H9 (cell line): ENCODE measurements around the gene AIFM2. TPM values are rescaled to one million over a fixed set of nuclear protein-coding genes. Genes with fewer than 3 reads are reported as not detected.

Source experiments
- DNase-seq: peaks from one replicate; pipeline ENCODE4 v3.0.0-alpha.2; 2017
- H2AFZ ChIP-seq: one replicate; pipeline ENCODE4 v1.6.1; 2013; ENCODE audit warnings: mild to moderate bottlenecking, low read length, control low read depth, moderate library complexity
- H2AK5ac ChIP-seq: 2 replicates; pipeline ENCODE4 v1.6.1; 2013; ENCODE audit warnings: low read length, control low read depth, mixed read lengths; ENCODE audit not compliant: insufficient read length
- H2BK120ac ChIP-seq: one replicate; pipeline ENCODE4 v1.6.1; 2013; ENCODE audit warnings: low read depth, mild to moderate bottlenecking, low read length, control low read depth, inconsistent platforms; ENCODE audit not compliant: poor library complexity, severe bottlenecking
- H2BK12ac ChIP-seq: 2 replicates; pipeline ENCODE4 v1.6.1; 2013; ENCODE audit warnings: low read length, control low read depth, mixed read lengths, low read depth; ENCODE audit not compliant: insufficient read length
- H2BK15ac ChIP-seq: 2 replicates; pipeline ENCODE4 v1.6.1; 2013; ENCODE audit warnings: low read depth, low read length, control low read depth
- H2BK20ac ChIP-seq: one replicate; pipeline ENCODE4 v1.6.1; 2013; ENCODE audit warnings: low read depth, mild to moderate bottlenecking, low read length, control low read depth, inconsistent platforms; ENCODE audit not compliant: poor library complexity, severe bottlenecking
- H2BK5ac ChIP-seq: 2 replicates; pipeline ENCODE4 v1.6.1; 2013; ENCODE audit warnings: low read length, control low read depth, mixed read lengths; ENCODE audit not compliant: insufficient read length
- H3K14ac ChIP-seq: 2 replicates; pipeline ENCODE4 v1.6.1; 2013; ENCODE audit warnings: low read length, control low read depth; ENCODE audit not compliant: insufficient read depth
- H3K18ac ChIP-seq: 2 replicates; pipeline ENCODE4 v1.6.1; 2013; ENCODE audit warnings: low read depth, mild to moderate bottlenecking, mixed read lengths, low read length, control low read depth; ENCODE audit not compliant: insufficient read length
- H3K23ac ChIP-seq: 2 replicates; pipeline ENCODE4 v1.6.1; 2013; ENCODE audit warnings: low read length, control low read depth, mixed read lengths, low read depth; ENCODE audit not compliant: insufficient read length
- H3K23me2 ChIP-seq: 2 replicates; pipeline ENCODE4 v1.6.1; 2013; ENCODE audit warnings: low read depth, mild to moderate bottlenecking, mixed read lengths, low read length, control low read depth; ENCODE audit not compliant: insufficient read length, poor library complexity, severe bottlenecking
- H3K27ac ChIP-seq: 2 replicates; pipeline ENCODE4 v1.5.1; 2013; ENCODE audit warnings: low read length, control low read depth, mixed read lengths, low read depth; ENCODE audit not compliant: insufficient read length
- H3K27me3 ChIP-seq: 2 replicates; pipeline ENCODE4 v1.6.1; 2013; ENCODE audit warnings: low read length, control low read depth, inconsistent platforms; ENCODE audit not compliant: insufficient read depth
- H3K4ac ChIP-seq: 2 replicates; pipeline ENCODE4 v1.6.1; 2013; ENCODE audit warnings: low read depth, mild to moderate bottlenecking, control low read depth, inconsistent platforms, low read length, moderate library complexity
- H3K4me1 ChIP-seq: 2 replicates; pipeline ENCODE4 v1.6.1; 2013; ENCODE audit warnings: low read length, control low read depth, inconsistent platforms; ENCODE audit not compliant: insufficient read depth
- H3K4me2 ChIP-seq: 2 replicates; pipeline ENCODE4 v1.6.1; 2013; ENCODE audit warnings: low read length, control low read depth, mixed read lengths; ENCODE audit not compliant: insufficient read length, insufficient read depth
- H3K56ac ChIP-seq: 2 replicates; pipeline ENCODE4 v1.6.1; 2013; ENCODE audit warnings: low read depth, mild to moderate bottlenecking, mixed read lengths, low read length, control low read depth; ENCODE audit not compliant: insufficient read length
- H3K79me1 ChIP-seq: 2 replicates; pipeline ENCODE4 v1.6.1; 2013; ENCODE audit warnings: low read depth, mild to moderate bottlenecking, moderate library complexity, low read length, control low read depth, inconsistent platforms; ENCODE audit not compliant: insufficient read depth, poor library complexity, severe bottlenecking
- H3K79me2 ChIP-seq: 2 replicates; pipeline ENCODE4 v1.6.1; 2013; ENCODE audit warnings: low read length, control low read depth, inconsistent platforms; ENCODE audit not compliant: insufficient read depth
- H3K9ac ChIP-seq: 2 replicates; pipeline ENCODE4 v1.6.1; 2013; ENCODE audit warnings: low read length, control low read depth, mixed read lengths; ENCODE audit not compliant: insufficient read length; ENCODE audit errors: extremely low read depth
- H3K9me3 ChIP-seq: one replicate; pipeline ENCODE4 v1.6.1; 2013; ENCODE audit warnings: low read depth, low read length, inconsistent platforms; ENCODE audit not compliant: control insufficient read depth
- H3T11ph ChIP-seq: one replicate; pipeline ENCODE4 v1.6.1; 2013; ENCODE audit warnings: mild to moderate bottlenecking, low read length, control low read depth, inconsistent platforms
- H4K20me1 ChIP-seq: one replicate; pipeline ENCODE4 v1.6.1; 2013; ENCODE audit not compliant: control insufficient read depth, insufficient read length, insufficient read depth
- H4K5ac ChIP-seq: 2 replicates; pipeline ENCODE4 v1.6.1; 2013; ENCODE audit warnings: low read depth, mild to moderate bottlenecking, mixed read lengths, low read length, control low read depth; ENCODE audit not compliant: insufficient read length
- H4K8ac ChIP-seq: replicated peaks from 2 replicates; pipeline ENCODE4 v1.6.1; 2013; ENCODE audit warnings: low read length, control low read depth, mixed read lengths, low read depth; ENCODE audit not compliant: insufficient read length
- H4K91ac ChIP-seq: 2 replicates; pipeline ENCODE4 v1.6.1; 2013; ENCODE audit warnings: low read depth, mild to moderate bottlenecking, moderate library complexity, mixed read lengths, low read length, control low read depth; ENCODE audit not compliant: insufficient read length
- H3K27ac Mint-ChIP-seq, 3 experiments: 2 replicates in 2 of 3; 3 replicates in 1 of 3; pipeline ENCODE4 v1.8.0; 2020 to 2021; ENCODE audit warnings: mixed read lengths in 3 of 3, mild to moderate bottlenecking in 1 of 3, moderate library complexity in 1 of 3
- H3K27me3 Mint-ChIP-seq: 2 replicates; pipeline ENCODE4 v1.8.0; 2021; ENCODE audit warnings: low read depth, mild to moderate bottlenecking, moderate library complexity, mixed read lengths
- H3K36me3 Mint-ChIP-seq, 3 experiments: 2 replicates in 2 of 3; 3 replicates in 1 of 3; pipeline ENCODE4 v1.8.0; 2020 to 2021; ENCODE audit warnings: low read depth in 3 of 3, mixed read lengths in 3 of 3; ENCODE audit not compliant: insufficient read depth in 1 of 3
- H3K4me1 Mint-ChIP-seq, 2 experiments: 2 replicates each; pipeline ENCODE4 v1.8.0; 2020; ENCODE audit warnings: mixed read lengths in 2 of 2
- H3K4me3 Mint-ChIP-seq, 2 experiments: 2 replicates in 1 of 2; 3 replicates in 1 of 2; pipeline ENCODE4 v1.8.0; 2020 to 2021; ENCODE audit warnings: mild to moderate bottlenecking in 2 of 2, mixed read lengths in 2 of 2, moderate library complexity in 1 of 2
- H3K9me3 Mint-ChIP-seq, 2 experiments: 2 replicates in 1 of 2; 3 replicates in 1 of 2; pipeline ENCODE4 v1.8.0; 2020; ENCODE audit warnings: mild to moderate bottlenecking in 2 of 2, mixed read lengths in 2 of 2, moderate library complexity in 1 of 2
- CTCF ChIP-seq: fragments of 200-600 bp; sonication (generic); conservative IDR thresholded peaks from 3 replicates; pipeline ENCODE4 v1.8.0; 2021; ENCODE audit warnings: antibody characterized with exemption, mild to moderate bottlenecking
- WGBS: extraction: QIAGEN DNeasy Blood & Tissue Kit; methylation state at CpG from one replicate; pipeline ENCODE4 v1.1.7; 2013; ENCODE audit warnings: missing lambda C conversion rate, low lambda C conversion rate, mixed read lengths; ENCODE audit not compliant: insufficient read length; ENCODE audit errors: extremely low coverage; 5-methylcytosine and 5-hydroxymethylcytosine counted together
- total RNA-seq: library from RNA; stranded (reverse); gene quantifications from 2 replicates; pipeline ENCODE4 v1.2.1, GENCODE V29; 2021

Gene AIFM2
- total RNA-seq, 1 experiment from 2014 or later, result 5.3 TPM

- Mint-ChIP-seq H3K27ac (no peak overlapping the region; a peak in 2 of 7 replicates), H3K36me3 (no peaks in the 10 kb centered on the region), H3K4me3 (no peak overlapping the region), H3K9me3 (peaks cover 0 to 2% of the 10 kb centered on the region in 2 experiments; a peak in 2 of 5 replicates), H3K27me3 (peaks cover 4% of the 10 kb centered on the region), H3K4me1 (no peaks in the 10 kb centered on the region)
- no peak overlapping the region for H3T11ph ChIP-seq
- no peak overlapping the region for H3K14ac ChIP-seq
- H3K23me2 ChIP-seq, result no peaks in the 10 kb centered on the region
- no peaks in the 10 kb centered on the region for H4K20me1 ChIP-seq
- no peak overlapping the region for H3K23ac ChIP-seq
- H3K4ac ChIP-seq, result no peak overlapping the region
- H2AK5ac ChIP-seq, result no peak overlapping the region
- no CpG with 5 or more reads among the region's 5 CpGs for WGBS
- no peaks in the 10 kb centered on the region for H3K4me1 ChIP-seq
- H2BK12ac ChIP-seq, result no peak overlapping the region
- H2BK15ac ChIP-seq, result no peak overlapping the region
- H2BK5ac ChIP-seq, result no peak overlapping the region
- H4K91ac ChIP-seq, result no peak overlapping the region
- no peak overlapping the region for H2BK120ac ChIP-seq
- H3K4me2 ChIP-seq, result no peak overlapping the region
- H2BK20ac ChIP-seq, result no peak overlapping the region
- H3K79me1 ChIP-seq, result no peaks in the 10 kb centered on the region
- no peak overlapping the region for H3K9ac ChIP-seq
- no peaks in the 10 kb centered on the region for H3K79me2 ChIP-seq
- no peak overlapping the region for H2AFZ ChIP-seq
- no peak overlapping the region for H4K5ac ChIP-seq
- no peak overlapping the region for H3K27ac ChIP-seq
- H3K56ac ChIP-seq, result no peak overlapping the region
- no peaks in the 10 kb centered on the region for H3K27me3 ChIP-seq
- TF ChIP-seq CTCF, result no peak
- H4K8ac ChIP-seq, result no peak overlapping the region
- H3K9me3 ChIP-seq, result no peaks in the 10 kb centered on the region
- no peak for DNase-seq
- H3K18ac ChIP-seq, result no peak overlapping the region
Observed at GRCh38 chr10:70125918-70126552, 6.6 kb downstream of the AIFM2 start.
